ENCODE data around the gene KLKB1.
"Not testable (repeated sequence)": the region's sequence is repeated elsewhere in the genome, so short reads cannot be mapped to it uniquely, and the experiment has no call there.

DNA sequence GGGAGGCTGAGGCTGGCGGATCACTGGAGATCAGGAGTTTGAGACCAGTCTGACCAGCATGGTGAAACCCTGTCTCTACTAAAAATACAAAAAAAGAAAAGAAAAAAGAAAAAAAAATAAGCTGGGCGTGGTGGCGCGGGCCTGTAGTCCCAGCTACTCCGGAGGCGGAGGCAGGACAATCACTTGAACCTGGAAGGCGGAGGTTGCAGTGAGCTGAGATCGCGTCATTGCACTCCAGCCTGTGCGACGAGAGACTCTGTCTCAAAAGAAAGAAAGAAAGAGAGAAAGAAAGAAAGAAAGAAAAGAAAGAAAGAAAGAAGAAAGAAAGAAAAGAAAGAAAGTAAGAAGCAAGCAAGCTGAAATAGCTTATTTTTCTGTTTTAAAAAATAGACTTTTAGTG is 37.9 kb downstream of the KLKB1 start:
- TF ChIP-seq, protein P1, sequence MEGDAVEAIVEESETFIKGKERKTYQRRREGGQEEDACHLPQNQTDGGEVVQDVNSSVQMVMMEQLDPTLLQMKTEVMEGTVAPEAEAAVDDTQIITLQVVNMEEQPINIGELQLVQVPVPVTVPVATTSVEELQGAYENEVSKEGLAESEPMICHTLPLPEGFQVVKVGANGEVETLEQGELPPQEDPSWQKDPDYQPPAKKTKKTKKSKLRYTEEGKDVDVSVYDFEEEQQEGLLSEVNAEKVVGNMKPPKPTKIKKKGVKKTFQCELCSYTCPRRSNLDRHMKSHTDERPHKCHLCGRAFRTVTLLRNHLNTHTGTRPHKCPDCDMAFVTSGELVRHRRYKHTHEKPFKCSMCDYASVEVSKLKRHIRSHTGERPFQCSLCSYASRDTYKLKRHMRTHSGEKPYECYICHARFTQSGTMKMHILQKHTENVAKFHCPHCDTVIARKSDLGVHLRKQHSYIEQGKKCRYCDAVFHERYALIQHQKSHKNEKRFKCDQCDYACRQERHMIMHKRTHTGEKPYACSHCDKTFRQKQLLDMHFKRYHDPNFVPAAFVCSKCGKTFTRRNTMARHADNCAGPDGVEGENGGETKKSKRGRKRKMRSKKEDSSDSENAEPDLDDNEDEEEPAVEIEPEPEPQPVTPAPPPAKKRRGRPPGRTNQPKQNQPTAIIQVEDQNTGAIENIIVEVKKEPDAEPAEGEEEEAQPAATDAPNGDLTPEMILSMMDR (IDR thresholded peaks at IDR 0.05), result not testable (repeated sequence)
- not testable (repeated sequence) for TF ChIP-seq POLR2A, EP300 (IDR thresholded peaks at IDR 0.05)

Data from tibial nerve (tissue), 4 donors.